Heart left ventricle (tissue), 16 donors: ENCODE measurements around the gene PHLPP2. TPM values are rescaled to one million over a fixed set of nuclear protein-coding genes. Genes with fewer than 3 reads are reported as not detected.

ENCODE experiments used
- ATAC-seq, 4 donors: fragments of 200-7000 bp; cut with Tn5 transposase; one replicate each; pipeline ENCODE4 v1.9.1; 2020 to 2022; ENCODE audit warnings: moderate library complexity in 4 of 4, mild to moderate bottlenecking in 3 of 4, moderate number of reproducible peaks in 1 of 4
- DNase-seq, 5 donors: peaks; one replicate each; pipeline ENCODE4 v3.0.0-alpha.2; 2020
- H3K27ac ChIP-seq, 12 donors: fragments of 200-600 bp; sonication (generic) in 4 of 12; one replicate each; pipeline versions ENCODE4 v1.5.0 to v1.8.0; 2016 to 2022; ENCODE audit warnings: mild to moderate bottlenecking in 2 of 12
- H3K27me3 ChIP-seq, 9 donors: fragments of 200-600 bp; sonication (generic) in 2 of 9; one replicate each; pipeline versions ENCODE4 v1.5.1 to v1.8.0; 2016 to 2022; ENCODE audit warnings: mild to moderate bottlenecking in 3 of 9
- H3K36me3 ChIP-seq, 9 donors: fragments of 200-600 bp; sonication (generic) in 2 of 9; one replicate each; pipeline versions ENCODE4 v1.5.0 to v1.8.0; 2018 to 2022; ENCODE audit warnings: mild to moderate bottlenecking in 2 of 9
- H3K4me1 ChIP-seq, 12 donors: fragments of 200-600 bp; sonication (generic) in 4 of 12; one replicate each; pipeline versions ENCODE4 v1.5.0 to v1.8.0; 2016 to 2022; ENCODE audit warnings: mild to moderate bottlenecking in 3 of 12
- H3K4me3 ChIP-seq, 12 donors: fragments of 200-600 bp; sonication (generic) in 4 of 12; one replicate each; pipeline versions ENCODE4 v1.5.0 to v1.8.0; 2017 to 2022; ENCODE audit warnings: mild to moderate bottlenecking in 9 of 12, moderate library complexity in 4 of 12
- H3K9me3 ChIP-seq, 12 donors: fragments of 200-600 bp; sonication (generic) in 4 of 12; one replicate each; pipeline versions ENCODE4 v1.5.0 to v1.8.0; 2016 to 2022; ENCODE audit warnings: mild to moderate bottlenecking in 1 of 12
- CTCF ChIP-seq, 12 donors: fragments of 200-600 bp; sonication (generic) in 4 of 12; IDR thresholded peaks; one replicate each; pipeline versions ENCODE4 v1.5.0 to v1.8.0; 2018 to 2022; ENCODE audit warnings: antibody characterized with exemption in 12 of 12, mild to moderate bottlenecking in 5 of 12
- POLR2A ChIP-seq, 2 donors: fragments of 450-650 bp; IDR thresholded peaks; one replicate each; pipeline ENCODE4 v1.6.1; 2017; ENCODE audit warnings: antibody characterized with exemption in 2 of 2, mild to moderate bottlenecking in 2 of 2, moderate library complexity in 2 of 2
- WGBS, 4 donors: extraction: QIAGEN DNeasy Blood & Tissue Kit in 2 of 4; methylation state at CpG; one replicate each; pipeline versions ENCODE4 v1.1.5 to v1.1.7; 2013 to 2018; 5-methylcytosine and 5-hydroxymethylcytosine counted together
- intact Hi-C, 10 donors: fragments of 100-400 bp; cut with DNase I; formaldehyde crosslinking; loops; one replicate each; pipeline versions ENCODE4 v1.11.1 to v1.14.2; 2022
- polyA plus RNA-seq, 2 donors: library from polyadenylated mRNA; stranded (reverse); fragments of 200-250 nt; gene quantifications; one replicate each; pipeline ENCODE4 v1.2.3, GENCODE V29; 2013
- total RNA-seq, 9 donors: library from RNA; depleted of rRNA in 2 of 9; stranded (reverse); fragments of >200 nt in 2 of 9; fragmentation: NEBNext Ultra II Directional in 3 of 9; extraction: Animal tissue kit (Norgen Biotek cat#: 25700) in 3 of 9; gene quantifications; one replicate each; pipeline versions ENCODE4 v1.1.0 to v1.2.4, GENCODE V29; 2016 to 2023
- donor health status: ischemic (EF 13 %, LVEDD 7.1; RV severe dilation, severe dysfunction).
- donor health status: healthy with polysubstance abuse.
- donor health status: DM: no; HTN: yes; CAD: no.
- donor health status: DM: no; HTN: no; CAD: no.
- donor health status: ischemic (EF 25% LVEDD 6.9; RV normal size, moderate dysfunction).
- donor health status: ischemic (EF 25% LVEDD 5.7; RV mildly dilated, moderate dysfunction).
- donor health status: healthy.
- donor health status: DM: yes; HTN: yes; CAD: no.
- donor health status: ischemic (EF 35%, LVEDD 5.7; RV mildly dilated, moderate dysfunction).
- donor health status: nonischemic (EF 11% LVEDD 7.7; RV severe dilation, severe dysfunction).
- donor health status: DM: yes; HTN: yes; CAD: no.
- donor health status: PGD.
- donor health status: ischemic (EF 29% LVEDD 5.4; RV normal size, mild dysfunction).
- donor health status: nonischemic (EF 23%, LVEDD 6.1; RV moderate dilation, normal function).

The PHLPP2 gene
- total and polyA plus RNA-seq, 11 donors = 0.99 to 7.4 (median 3.1) TPM

- intact Hi-C loops = no loop called here
- DNase-seq (no peak), ATAC-seq (no peak)
- Histone ChIP-seq H3K4me3 (no peak overlapping the region), H3K27ac (no peak overlapping the region), H3K9me3 (no peaks in the 10 kb centered on the region), H3K4me1 (no peaks in the 10 kb centered on the region), H3K36me3 (peaks cover 0 to 100% (median 85%) of the 10 kb centered on the region in 9 donors), H3K27me3 (no peaks in the 10 kb centered on the region)
- WGBS, 4 donors = 97 to 99% (median 98%) methylated on average over 6 of the region's 6 CpGs
- TF ChIP-seq CTCF (IDR thresholded peaks at IDR 0.05) (no peak), POLR2A (IDR thresholded peaks at IDR 0.05) (no peak)
Measured at GRCh38 chr16:71737501-71737900, 13.0 kb upstream of the PHLPP2 start.

- no peak for ATAC-seq
- Histone ChIP-seq H3K27me3 (no peaks in the 10 kb centered on the region), H3K9me3 (no peaks in the 10 kb centered on the region), H3K4me1 (peaks cover 0 to 6% (median 0%) of the 10 kb centered on the region in 12 donors), H3K36me3 (peaks cover 0 to 98% (median 84%) of the 10 kb centered on the region in 9 donors), H3K4me3 (no peak overlapping the region), H3K27ac (no peak overlapping the region)
- intact Hi-C loops = no loop called here
- no peak for DNase-seq
- TF ChIP-seq CTCF (IDR thresholded peaks at IDR 0.05) (no peak), POLR2A (IDR thresholded peaks at IDR 0.05) (no peak)
- 86 to 91% (median 90%) methylated on average over 5 of the region's 5 CpGs for WGBS, 4 donors
Measured at GRCh38 chr16:71734511-71734910, 10.0 kb upstream of the PHLPP2 start.

- H3K27ac ChIP-seq = no peak overlapping the region
- TF ChIP-seq POLR2A (IDR thresholded peaks at IDR 0.05) (no peak), CTCF (IDR thresholded peaks at IDR 0.05) (no peak)
- ATAC-seq (peak in 2 of 4 donors; percentile 49 to 56), DNase-seq (no peak)
- no peaks in the 10 kb centered on the region for H3K9me3 ChIP-seq
- no peak overlapping the region for H3K4me3 ChIP-seq
- 70 to 78% (median 73%) methylated on average over 3 of the region's 3 CpGs for WGBS, 4 donors
- H3K27me3 ChIP-seq = no peaks in the 10 kb centered on the region
- H3K36me3 ChIP-seq = peaks cover 0 to 85% (median 64%) of the 10 kb centered on the region in 9 donors
- peaks cover 0 to 8% (median 0%) of the 10 kb centered on the region in 12 donors for H3K4me1 ChIP-seq
- intact Hi-C loops = no loop called here
Measured at GRCh38 chr16:71732587-71732986, 8.1 kb upstream of the PHLPP2 start.

- peak overlapping the region in 1 of 12 donors; percentile 67 for H3K27ac ChIP-seq
- 83 to 87% (median 87%) methylated on average over 8 of the region's 8 CpGs for WGBS, 4 donors
Measured at GRCh38 chr16:71727551-71728324, 3.2 kb upstream of the PHLPP2 start.

More at GRCh38 chr16:71727551-71728324, 3.2 kb upstream of the PHLPP2 start:
- ATAC-seq (no peak), DNase-seq (no peak)
- H3K4me1 ChIP-seq = peaks cover 0 to 38% (median 15%) of the 10 kb centered on the region in 12 donors
- H3K4me3 ChIP-seq = no peak overlapping the region
- no peaks in the 10 kb centered on the region for H3K27me3 ChIP-seq
- no peak for TF ChIP-seq CTCF (IDR thresholded peaks at IDR 0.05)
- TF ChIP-seq POLR2A (IDR thresholded peaks at IDR 0.05) = no peak
- no peaks in the 10 kb centered on the region for H3K9me3 ChIP-seq
- intact Hi-C loops = no loop called here
- peaks cover 0 to 38% (median 29%) of the 10 kb centered on the region in 9 donors for H3K36me3 ChIP-seq
